Astrocyte of the hippocampus (primary cell): ENCODE measurements around the gene TMEM92.

Experiments used
- DNase-seq: peaks from one replicate; pipeline ENCODE4 v3.0.0; 2011; ENCODE audit warnings: low read depth, low spot score

The TMEM92 gene

GRCh38 chr17:50328363-50329325 is 54.4 kb downstream of the TMEM92 start:
- no peak for DNase-seq

GRCh38 chr17:50329716-50330115 is 55.5 kb downstream of the TMEM92 start:
- DNase-seq = no peak

GRCh38 chr17:50330151-50330775 is 56.0 kb downstream of the TMEM92 start:
- no peak for DNase-seq
